H4 (cell line): ENCODE measurements around the gene TBC1D22A. TPM values are rescaled to one million over a fixed set of nuclear protein-coding genes. Genes with fewer than 3 reads are reported as not detected.

Experiments
- DNase-seq: peaks from one replicate; pipeline ENCODE4 v3.0.0-alpha.2; 2015; ENCODE audit warnings: low spot score
- total RNA-seq: library from RNA; depleted of rRNA; stranded (reverse); fragments of >200 nt; shearing (Covaris generic); gene quantifications from 2 replicates; pipeline ENCODE4 v1.2.3, GENCODE V29; 2014

The TBC1D22A gene
- total RNA-seq, 1 experiment from 2014 or later: 8.6 TPM

DNA sequence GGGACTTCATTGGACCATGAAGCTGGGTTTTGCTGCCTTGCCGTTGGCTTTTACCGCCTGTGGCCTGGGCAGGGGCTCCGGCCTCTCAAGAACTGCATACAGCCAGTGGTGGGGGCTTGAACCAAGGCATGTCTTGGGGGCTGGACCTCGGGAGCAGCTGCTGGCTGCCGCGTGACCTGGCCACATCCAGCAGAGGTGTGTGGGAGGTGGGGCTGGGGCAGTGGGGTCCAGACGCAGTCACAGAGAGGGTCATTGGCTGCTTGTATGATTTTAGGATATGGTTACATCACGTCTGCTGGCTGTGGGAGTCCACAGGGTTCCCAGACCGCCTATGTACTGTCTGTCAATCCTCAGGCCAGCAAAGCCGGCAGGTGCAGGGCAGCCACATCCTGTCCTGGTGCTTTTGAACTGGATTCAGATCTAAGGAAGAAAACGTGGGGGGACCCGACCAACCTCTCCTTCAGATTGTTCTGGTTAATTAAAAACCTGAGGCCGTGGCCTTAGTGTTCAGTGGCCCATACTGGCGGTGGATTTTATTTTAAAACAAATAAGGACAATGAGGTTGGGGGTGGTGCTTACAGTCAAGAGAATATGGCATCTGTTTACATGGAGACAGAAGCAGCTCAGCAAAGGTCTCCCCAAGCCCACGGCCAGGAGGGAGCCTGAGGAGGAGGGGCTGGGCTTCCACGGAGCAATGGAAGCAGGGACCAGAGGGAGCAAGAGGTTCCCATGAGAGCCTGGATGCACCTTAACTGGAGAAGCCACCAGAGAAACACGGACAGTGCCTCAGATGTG is 426.0 kb downstream of the TBC1D22A start:
- no peak for DNase-seq

DNA sequence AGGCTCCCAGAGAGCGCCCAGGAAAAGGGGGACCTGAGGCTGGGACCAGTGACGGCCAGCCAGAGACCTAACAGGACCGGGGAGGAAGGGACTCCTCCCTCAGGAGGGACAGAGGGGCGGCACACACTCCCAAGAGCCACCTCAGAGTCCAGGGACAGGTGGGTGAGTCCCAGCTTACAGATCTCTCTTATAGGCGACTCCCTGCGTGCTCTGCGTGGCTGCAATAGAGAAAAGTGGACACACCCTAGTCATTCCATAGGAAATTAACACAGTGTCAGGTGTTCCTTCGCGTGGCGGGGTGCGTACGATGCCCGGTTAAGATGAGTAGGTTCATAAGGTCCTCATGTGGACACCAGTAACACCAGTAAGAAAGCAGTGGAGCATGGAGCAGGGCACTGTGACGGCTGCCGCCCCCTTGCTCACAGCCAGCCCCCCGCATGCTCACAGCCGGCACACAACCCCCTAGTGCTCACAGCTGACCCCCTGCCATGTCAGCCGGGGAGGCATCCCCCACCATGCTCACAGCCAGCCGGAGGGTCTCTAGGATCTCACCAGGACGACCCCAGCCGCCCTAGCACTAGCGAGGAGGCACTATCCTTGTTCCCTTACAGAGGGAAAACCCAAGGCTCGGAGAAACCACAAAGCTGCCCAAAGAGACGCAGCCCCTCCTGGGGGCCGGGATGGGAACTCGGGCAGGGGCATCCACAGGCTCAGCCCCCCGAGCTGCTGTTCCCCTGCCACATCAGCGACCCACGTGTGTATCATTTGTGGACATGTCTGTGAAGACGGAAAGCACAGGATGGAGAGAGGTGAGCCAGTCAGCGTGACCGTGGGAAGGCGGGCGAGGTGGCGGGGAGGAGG is 426.8 kb downstream of the TBC1D22A start:
- DNase-seq: no peak

- DNase-seq: no peak
Measured at GRCh38 chr22:47190276-47190956, 428.0 kb downstream of the TBC1D22A start.

- no peak for DNase-seq
Measured at GRCh38 chr22:47190957-47191670, 428.7 kb downstream of the TBC1D22A start.

- no peak for DNase-seq
Measured at GRCh38 chr22:47191671-47192650, 429.5 kb downstream of the TBC1D22A start.

DNA sequence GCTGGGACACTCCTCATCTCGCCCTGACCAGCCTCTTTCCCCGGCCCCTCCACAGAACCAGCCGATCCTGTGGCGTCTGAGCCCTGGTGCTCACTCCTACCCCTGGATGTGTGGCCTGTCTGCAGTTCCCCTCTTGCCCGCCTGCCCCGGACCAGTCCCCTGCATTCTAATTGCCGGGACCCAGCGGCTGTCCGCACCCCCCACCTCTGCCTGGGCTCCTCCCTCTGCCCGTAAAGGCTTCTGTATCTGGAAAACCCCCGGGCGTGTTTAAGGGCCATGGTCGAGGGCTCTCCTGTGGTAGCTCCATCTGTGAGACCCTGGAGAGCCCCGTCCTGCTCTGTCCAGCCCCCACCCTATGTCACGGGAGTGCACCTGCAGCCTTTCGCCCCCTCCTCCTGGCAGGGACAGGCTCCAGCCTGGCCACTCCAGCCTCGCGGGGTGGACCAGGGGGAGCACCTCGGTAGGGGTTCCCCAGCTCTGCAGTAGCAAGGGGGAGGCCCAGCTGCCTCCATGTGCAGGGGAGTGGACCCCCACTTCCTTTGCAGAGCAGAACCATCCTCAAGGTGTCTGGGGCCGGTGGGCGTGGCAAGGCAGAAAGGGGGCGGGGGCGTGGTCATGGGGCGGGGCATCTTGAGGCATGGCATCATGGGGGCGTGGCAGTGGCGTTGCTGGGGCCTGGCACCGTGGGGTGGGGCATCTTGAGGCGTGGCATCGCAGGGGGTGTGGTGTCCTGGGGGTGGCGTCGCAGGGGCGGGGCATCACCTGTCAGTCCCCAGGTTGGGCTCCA is 430.4 kb downstream of the TBC1D22A start:
- DNase-seq: no peak

GRCh38 chr22:47193606-47194329 is 431.3 kb downstream of the TBC1D22A start:
- DNase-seq: no peak

- no peak for DNase-seq
Measured at GRCh38 chr22:47194476-47195155, 432.2 kb downstream of the TBC1D22A start.

- no peak for DNase-seq
Measured at GRCh38 chr22:47195156-47195483, 432.7 kb downstream of the TBC1D22A start.

- DNase-seq: no peak
Measured at GRCh38 chr22:47195484-47196165, 433.2 kb downstream of the TBC1D22A start.

GRCh38 chr22:47196166-47196849 is 433.9 kb downstream of the TBC1D22A start:
- no peak for DNase-seq

GRCh38 chr22:47196881-47197772 is 434.7 kb downstream of the TBC1D22A start:
- DNase-seq: no peak

DNA sequence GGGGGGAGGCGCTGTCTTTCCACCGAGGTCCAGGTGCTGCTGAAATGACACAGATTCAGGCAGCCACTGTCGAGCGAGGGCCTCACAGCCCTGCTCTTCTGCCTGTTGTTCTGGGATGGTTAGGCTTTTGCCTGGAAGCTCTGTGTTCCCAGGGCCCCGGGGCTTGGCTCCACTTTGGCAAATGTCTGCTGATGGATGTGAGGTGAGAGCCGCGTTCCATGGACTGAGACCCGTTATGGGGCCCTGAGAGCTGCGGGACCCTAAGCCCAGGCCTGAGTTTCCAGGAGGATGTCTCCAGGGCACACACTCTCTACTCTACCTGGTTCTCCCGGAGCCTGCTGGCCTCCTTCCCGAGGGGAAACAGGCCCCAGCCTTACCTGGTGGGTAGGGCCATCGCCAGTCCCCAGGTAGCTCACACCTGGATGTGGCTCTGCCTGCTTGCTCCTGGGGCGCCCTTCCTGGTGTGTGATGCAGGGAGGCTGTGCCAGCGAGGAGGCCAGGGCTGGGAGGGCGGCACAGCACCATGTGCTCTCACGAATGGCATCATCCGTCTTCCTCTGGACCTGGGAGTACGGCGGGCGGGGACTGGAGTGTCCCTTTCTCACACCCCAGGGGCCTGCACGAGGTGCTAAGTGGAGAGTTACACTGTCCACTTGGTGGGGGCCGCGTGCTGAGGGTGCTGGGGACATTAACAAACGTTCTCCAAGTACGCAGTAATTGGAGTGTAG is 435.5 kb downstream of the TBC1D22A start:
- no peak for DNase-seq

GRCh38 chr22:47198801-47199251 is 436.4 kb downstream of the TBC1D22A start:
- no peak for DNase-seq

GRCh38 chr22:47199261-47199978 is 437.0 kb downstream of the TBC1D22A start:
- no peak for DNase-seq
